Kidney (tissue), 14 donors: ENCODE data around the gene FASTKD2. TPM values are rescaled to one million over a fixed set of nuclear protein-coding genes. Genes with fewer than 3 reads are reported as not detected.
A peak's percentile ranks its signal among the peaks of the same experiment; 100 is the strongest.
"Not testable (repeated sequence)": the region's sequence is repeated elsewhere in the genome, so short reads cannot be mapped to it uniquely, and the experiment has no call there.

Source experiments
- DNase-seq, 5 donors: peaks; one replicate each; pipeline ENCODE4 v3.0.0-alpha.2; 2013 to 2020
- FAIRE-seq: peaks from 2 replicates; lab custom pipeline; 2012; peaks lifted over from hg19 to GRCh38; lab: Jason Lieb, UNC
- H3K27ac ChIP-seq, 2 donors: one replicate each; pipeline ENCODE4 v1.7.0; 2013; ENCODE audit warnings: low read depth in 2 of 2, low read length in 2 of 2, inconsistent platforms in 1 of 2
- H3K27me3 ChIP-seq: one replicate; pipeline ENCODE4 v1.7.1; 2013; ENCODE audit warnings: low read length, inconsistent platforms; ENCODE audit not compliant: control insufficient read depth, insufficient read depth
- H3K36me3 ChIP-seq, 3 donors: one replicate each; pipeline versions ENCODE4 v1.7.0 to v1.7.1; 2013; ENCODE audit warnings: low read length in 3 of 3, control low read depth in 1 of 3, inconsistent platforms in 1 of 3; ENCODE audit not compliant: insufficient read depth in 3 of 3, control insufficient read depth in 2 of 3
- H3K4me1 ChIP-seq, 3 donors: one replicate each; pipeline versions ENCODE4 v1.7.0 to v1.7.1; 2013; ENCODE audit warnings: low read length in 3 of 3, inconsistent platforms in 1 of 3, low read depth in 1 of 3; ENCODE audit not compliant: control insufficient read depth in 2 of 3, insufficient read depth in 2 of 3
- H3K4me3 ChIP-seq, 3 donors: one replicate each; pipeline versions ENCODE4 v1.7.0 to v1.8.1; 2013; ENCODE audit warnings: low read length in 3 of 3, control low read depth in 1 of 3, inconsistent platforms in 1 of 3
- H3K9ac ChIP-seq, 3 donors: one replicate each; pipeline versions ENCODE4 v1.7.0 to v1.7.1; 2013; ENCODE audit warnings: low read length in 3 of 3, control low read depth in 1 of 3, inconsistent platforms in 1 of 3
- H3K9me3 ChIP-seq, 3 donors: one replicate each; pipeline versions ENCODE4 v1.7.0 to v1.7.1; 2013; ENCODE audit warnings: low read length in 3 of 3, control low read depth in 1 of 3, inconsistent platforms in 1 of 3; ENCODE audit not compliant: control insufficient read depth in 2 of 3, insufficient read depth in 1 of 3
- CTCF ChIP-seq: IDR thresholded peaks from 3 replicates; pipeline ENCODE4 v1.5.1; 2012; ENCODE audit warnings: mild to moderate bottlenecking, moderate library complexity, borderline replicate concordance; ENCODE audit not compliant: insufficient read depth; ENCODE audit errors: extremely low read depth
- intact Hi-C: fragments of 100-400 bp; cut with DNase I; formaldehyde crosslinking; loops from one replicate; pipeline ENCODE4 v1.11.1; 2022
- polyA plus RNA-seq: library from polyadenylated mRNA; stranded (reverse); fragments of 350-450 nt; fragmentation: Illumina TruSeq; extraction: RNeasy Lipid Tissue Mini Kit (QIAGEN cat#74804); gene quantifications from one replicate; pipeline ENCODE4 v1.2.3, GENCODE V29; 2014; ENCODE audit warnings: low read depth, low replicate concordance; ENCODE audit not compliant: insufficient read depth
- total RNA-seq: library from RNA; stranded (reverse); fragmentation: NEBNext Ultra II Directional; extraction: Animal tissue kit (Norgen Biotek cat#: 25700); gene quantifications from one replicate; pipeline ENCODE4 v1.2.1, GENCODE V29; 2021
- donor health status: control.
- donor health status: control.
- donor health status: control.
- donor health status: control.
- donor health status: control.
- donor health status: DM: yes; HTN: yes; CAD: no.
- donor health status: Normal renal cell carcinoma (clear cell type).

The FASTKD2 gene
- total and polyA plus RNA-seq, 2 donors from 2014 or later: 13.9 to 27.0 TPM

- intact Hi-C loops: no loop called here
Measured at GRCh38 chr2:206805887-206806607, 40.6 kb downstream of the FASTKD2 start.

GRCh38 chr2:206807624-206808023 lies 42.2 kb downstream of the FASTKD2 start:
- H3K27me3 ChIP-seq, FAIRE-seq, H3K36me3 ChIP-seq, DNase-seq, H3K4me3 ChIP-seq, H3K27ac ChIP-seq, H3K4me1 ChIP-seq, intact Hi-C loops, H3K9me3 ChIP-seq, H3K9ac ChIP-seq: not testable (repeated sequence)

More at GRCh38 chr2:206805887-206806607, 40.6 kb downstream of the FASTKD2 start:
- Histone ChIP-seq H3K4me3 (no peak overlapping the region), H3K4me1 (no peaks in the 10 kb centered on the region), H3K9me3 (no peaks in the 10 kb centered on the region), H3K27me3 (no peaks in the 10 kb centered on the region), H3K9ac (no peak overlapping the region), H3K36me3 (no peaks in the 10 kb centered on the region), H3K27ac (no peak overlapping the region)
- FAIRE-seq (no peak), DNase-seq (peak in 2 of 5 donors; percentile 10 to 45)
- TF ChIP-seq CTCF: no peak

GRCh38 chr2:206812471-206812870 lies 47.1 kb downstream of the FASTKD2 start:
- H3K9ac ChIP-seq, intact Hi-C loops, H3K27me3 ChIP-seq, H3K4me3 ChIP-seq, DNase-seq, H3K4me1 ChIP-seq, FAIRE-seq, H3K9me3 ChIP-seq, H3K36me3 ChIP-seq, H3K27ac ChIP-seq: not testable (repeated sequence)

GRCh38 chr2:206814498-206814897 lies 49.1 kb downstream of the FASTKD2 start:
- intact Hi-C loops: no loop called here
- FAIRE-seq: no peak
- DNase-seq: no peak
- peaks cover 0 to 6% (median 0%) of the 10 kb centered on the region in 3 donors for H3K9me3 ChIP-seq
- no peaks in the 10 kb centered on the region for H3K36me3 ChIP-seq
- H3K4me3 ChIP-seq: no peak overlapping the region
- no peaks in the 10 kb centered on the region for H3K4me1 ChIP-seq
- no peak overlapping the region for H3K27ac ChIP-seq
- no peak overlapping the region for H3K9ac ChIP-seq
- H3K27me3 ChIP-seq: no peaks in the 10 kb centered on the region
- TF ChIP-seq CTCF: no peak
